RWPE2 (cell line): Measurements from ENCODE around the gene PLPP4.

Experiments used
- ATAC-seq: fragments of 200-7000 bp; cut with Tn5 transposase; 3 replicates; pipeline ENCODE4 v1.9.1; 2021; ENCODE audit warnings: low read depth
- DNase-seq: peaks from one replicate; pipeline ENCODE4 v3.0.0-alpha.2; 2020; ENCODE audit warnings: low spot score
- H3K27ac ChIP-seq: fragments of 450-650 bp; 2 replicates; pipeline ENCODE4 v1.5.1; 2017; ENCODE audit warnings: mild to moderate bottlenecking; ENCODE audit not compliant: poor library complexity, severe bottlenecking
- H3K27me3 ChIP-seq: fragments of 250-450 bp; sonication (Bioruptor Pico); 2 replicates; pipeline ENCODE4 v1.5.1; 2021; ENCODE audit warnings: mild to moderate bottlenecking, moderate library complexity; ENCODE audit not compliant: insufficient read depth, poor library complexity, severe bottlenecking
- H3K36me3 ChIP-seq: fragments of 250-450 bp; sonication (Bioruptor Pico); 2 replicates; pipeline ENCODE4 v1.5.1; 2020; ENCODE audit warnings: low read depth, mild to moderate bottlenecking, moderate library complexity
- H3K4me1 ChIP-seq: fragments of 250-450 bp; sonication (Bioruptor Pico); 2 replicates; pipeline ENCODE4 v1.5.1; 2021; ENCODE audit warnings: mild to moderate bottlenecking, moderate library complexity; ENCODE audit not compliant: insufficient read depth, poor library complexity, severe bottlenecking
- H3K4me3 ChIP-seq: fragments of 250-450 bp; sonication (Bioruptor Pico); 2 replicates; pipeline ENCODE4 v1.5.1; 2021; ENCODE audit warnings: mild to moderate bottlenecking, moderate library complexity; ENCODE audit not compliant: severe bottlenecking
- H3K9me3 ChIP-seq: fragments of 250-450 bp; sonication (Bioruptor Pico); 2 replicates; pipeline ENCODE4 v1.5.1; 2021; ENCODE audit warnings: mild to moderate bottlenecking, moderate library complexity; ENCODE audit not compliant: severe bottlenecking
- TF ChIP-seq, protein P1 (sequence below): fragments of 450-650 bp; IDR thresholded peaks from one replicate; pipeline ENCODE4 v1.5.1; 2017; ENCODE audit warnings: mild to moderate bottlenecking, moderate library complexity; ENCODE audit not compliant: poor library complexity, severe bottlenecking

The PLPP4 gene

DNA sequence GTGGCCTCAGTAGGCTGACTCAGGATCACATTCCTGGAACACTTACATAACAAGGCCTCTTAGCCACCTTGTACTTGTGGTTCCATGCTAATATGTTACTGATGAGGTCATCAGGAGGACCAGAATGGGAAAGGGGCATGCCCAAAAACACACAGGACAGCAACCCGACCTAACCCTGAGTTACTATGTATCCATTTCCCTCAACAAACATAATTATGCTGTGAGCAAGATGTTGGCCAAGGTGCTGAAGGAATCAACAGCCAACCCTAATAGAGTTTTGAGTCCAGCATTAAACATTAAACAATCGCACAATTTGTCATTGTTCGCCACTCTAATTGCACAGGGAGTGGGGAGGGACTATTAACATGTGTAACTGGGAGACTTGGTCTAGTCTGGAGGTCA, 129.4 kb downstream of the PLPP4 start:
- ATAC-seq = peak; percentile 68; the same call in 2 of the 3 replicates
- Histone ChIP-seq H3K36me3 (no peaks in the 10 kb centered on the region), H3K9me3 (no peaks in the 10 kb centered on the region), H3K4me1 (no peaks in the 10 kb centered on the region), H3K4me3 (no peak overlapping the region), H3K27ac (no peak overlapping the region), H3K27me3 (no peaks in the 10 kb centered on the region)
- no peak for DNase-seq
- TF ChIP-seq, protein P1, sequence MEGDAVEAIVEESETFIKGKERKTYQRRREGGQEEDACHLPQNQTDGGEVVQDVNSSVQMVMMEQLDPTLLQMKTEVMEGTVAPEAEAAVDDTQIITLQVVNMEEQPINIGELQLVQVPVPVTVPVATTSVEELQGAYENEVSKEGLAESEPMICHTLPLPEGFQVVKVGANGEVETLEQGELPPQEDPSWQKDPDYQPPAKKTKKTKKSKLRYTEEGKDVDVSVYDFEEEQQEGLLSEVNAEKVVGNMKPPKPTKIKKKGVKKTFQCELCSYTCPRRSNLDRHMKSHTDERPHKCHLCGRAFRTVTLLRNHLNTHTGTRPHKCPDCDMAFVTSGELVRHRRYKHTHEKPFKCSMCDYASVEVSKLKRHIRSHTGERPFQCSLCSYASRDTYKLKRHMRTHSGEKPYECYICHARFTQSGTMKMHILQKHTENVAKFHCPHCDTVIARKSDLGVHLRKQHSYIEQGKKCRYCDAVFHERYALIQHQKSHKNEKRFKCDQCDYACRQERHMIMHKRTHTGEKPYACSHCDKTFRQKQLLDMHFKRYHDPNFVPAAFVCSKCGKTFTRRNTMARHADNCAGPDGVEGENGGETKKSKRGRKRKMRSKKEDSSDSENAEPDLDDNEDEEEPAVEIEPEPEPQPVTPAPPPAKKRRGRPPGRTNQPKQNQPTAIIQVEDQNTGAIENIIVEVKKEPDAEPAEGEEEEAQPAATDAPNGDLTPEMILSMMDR = no peak

DNA sequence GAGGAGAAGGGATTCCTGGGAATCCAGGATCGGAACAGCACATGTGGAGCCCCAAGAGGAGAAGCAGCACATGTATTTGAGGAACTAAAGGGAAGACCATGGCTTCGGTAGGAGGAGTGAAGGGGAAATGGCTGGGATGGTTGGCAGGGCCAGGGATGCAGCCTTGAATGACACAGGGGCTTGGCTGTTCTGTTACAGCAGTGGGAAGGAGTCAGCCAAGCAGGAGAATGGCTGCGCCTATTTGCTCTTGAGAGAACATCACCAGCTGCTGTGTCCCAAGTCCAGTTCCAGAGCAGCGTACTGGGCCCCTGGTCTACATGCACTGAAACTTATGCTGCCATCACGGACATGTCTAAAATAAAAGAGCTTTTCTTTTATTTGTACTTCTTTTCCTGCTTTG, 130.0 kb downstream of the PLPP4 start:
- no peaks in the 10 kb centered on the region for H3K27me3 ChIP-seq
- ATAC-seq = no peak
- H3K4me3 ChIP-seq = no peak overlapping the region
- no peak for DNase-seq
- no peaks in the 10 kb centered on the region for H3K9me3 ChIP-seq
- no peak overlapping the region for H3K27ac ChIP-seq
- TF ChIP-seq, protein P1 = no peak
- no peaks in the 10 kb centered on the region for H3K4me1 ChIP-seq
- H3K36me3 ChIP-seq = no peaks in the 10 kb centered on the region

- TF ChIP-seq, protein P1 = no peak
- no peak for ATAC-seq
These were observed 131.3 kb downstream of the PLPP4 start for GRCh38 chr10:120588311-120588710.

GRCh38 chr10:120593693-120594092, 136.7 kb downstream of the PLPP4 start:
- TF ChIP-seq, protein P1 = no peak
- Histone ChIP-seq H3K27me3 (no peaks in the 10 kb centered on the region), H3K36me3 (no peaks in the 10 kb centered on the region), H3K9me3 (no peaks in the 10 kb centered on the region), H3K4me1 (no peaks in the 10 kb centered on the region), H3K27ac (no peak overlapping the region), H3K4me3 (no peak overlapping the region)
- DNase-seq (no peak), ATAC-seq (no peak; the same call in 2 of the 3 replicates)

More at GRCh38 chr10:120588311-120588710, 131.3 kb downstream of the PLPP4 start:
- H3K4me1 ChIP-seq = no peaks in the 10 kb centered on the region
- H3K4me3 ChIP-seq = no peak overlapping the region
- no peak for DNase-seq
- H3K27me3 ChIP-seq = no peaks in the 10 kb centered on the region
- H3K27ac ChIP-seq = no peak overlapping the region
- no peaks in the 10 kb centered on the region for H3K36me3 ChIP-seq
- no peaks in the 10 kb centered on the region for H3K9me3 ChIP-seq

- no peak for ATAC-seq
- H3K27ac ChIP-seq = no peak overlapping the region
- H3K27me3 ChIP-seq = no peaks in the 10 kb centered on the region
These were observed 140.9 kb downstream of the PLPP4 start for GRCh38 chr10:120597902-120598301.

More at GRCh38 chr10:120597902-120598301, 140.9 kb downstream of the PLPP4 start:
- no peaks in the 10 kb centered on the region for H3K9me3 ChIP-seq
- no peak for DNase-seq
- peaks cover 4% of the 10 kb centered on the region for H3K4me1 ChIP-seq
- TF ChIP-seq, protein P1 = no peak
- H3K36me3 ChIP-seq = no peaks in the 10 kb centered on the region
- H3K4me3 ChIP-seq = no peak overlapping the region
